Activated CD4-positive, alpha-beta memory T cell treated with anti-CD3 and anti-CD28 coated beads, Interleukin-2, amount 10 ng/mL, durations not matched to agents 7 days and 5 days (primary cell): ENCODE results near the gene CEMIP2. TPM values are rescaled to one million over a fixed set of nuclear protein-coding genes. Genes with fewer than 3 reads are reported as not detected.

Experiments
- CTCF ChIA-PET: fragments of 350-600 bp; sonication (Branson Sonifier 250); formaldehyde crosslinking; loops from one replicate; lab custom pipeline; 2021; ENCODE audit warnings: antibody characterized with exemption, inconsistent platforms; lab: Charles Lee
- POLR2A ChIA-PET: fragments of 350-600 bp; sonication (Branson Sonifier 250); formaldehyde crosslinking; loops from one replicate; lab custom pipeline; 2021; ENCODE audit warnings: antibody characterized with exemption; lab: Charles Lee
- DNase-seq: peaks from one replicate; pipeline ENCODE4 v3.0.0-alpha.2; 2020
- H3K27ac Mint-ChIP-seq: one replicate; pipeline ENCODE4 v1.8.0; 2021; ENCODE audit warnings: mild to moderate bottlenecking, mixed read lengths
- H3K27me3 Mint-ChIP-seq: one replicate; pipeline ENCODE4 v1.8.0; 2021; ENCODE audit warnings: mixed read lengths
- H3K36me3 Mint-ChIP-seq: one replicate; pipeline ENCODE4 v1.8.0; 2021; ENCODE audit warnings: low read depth, mixed read lengths
- H3K4me1 Mint-ChIP-seq: one replicate; pipeline ENCODE4 v1.8.0; 2021; ENCODE audit warnings: mixed read lengths
- H3K4me3 Mint-ChIP-seq: one replicate; pipeline ENCODE4 v1.8.0; 2021; ENCODE audit warnings: mild to moderate bottlenecking, mixed read lengths
- H3K9me3 Mint-ChIP-seq: one replicate; pipeline ENCODE4 v1.8.0; 2021; ENCODE audit warnings: mixed read lengths
- total RNA-seq, 2 experiments: library from RNA; stranded (reverse); gene quantifications; one replicate each; pipeline ENCODE4 v1.2.3, GENCODE V29; 2021

CEMIP2 gene
- total RNA-seq, 2 experiments from 2014 or later, result 137 to 140 TPM

DNA sequence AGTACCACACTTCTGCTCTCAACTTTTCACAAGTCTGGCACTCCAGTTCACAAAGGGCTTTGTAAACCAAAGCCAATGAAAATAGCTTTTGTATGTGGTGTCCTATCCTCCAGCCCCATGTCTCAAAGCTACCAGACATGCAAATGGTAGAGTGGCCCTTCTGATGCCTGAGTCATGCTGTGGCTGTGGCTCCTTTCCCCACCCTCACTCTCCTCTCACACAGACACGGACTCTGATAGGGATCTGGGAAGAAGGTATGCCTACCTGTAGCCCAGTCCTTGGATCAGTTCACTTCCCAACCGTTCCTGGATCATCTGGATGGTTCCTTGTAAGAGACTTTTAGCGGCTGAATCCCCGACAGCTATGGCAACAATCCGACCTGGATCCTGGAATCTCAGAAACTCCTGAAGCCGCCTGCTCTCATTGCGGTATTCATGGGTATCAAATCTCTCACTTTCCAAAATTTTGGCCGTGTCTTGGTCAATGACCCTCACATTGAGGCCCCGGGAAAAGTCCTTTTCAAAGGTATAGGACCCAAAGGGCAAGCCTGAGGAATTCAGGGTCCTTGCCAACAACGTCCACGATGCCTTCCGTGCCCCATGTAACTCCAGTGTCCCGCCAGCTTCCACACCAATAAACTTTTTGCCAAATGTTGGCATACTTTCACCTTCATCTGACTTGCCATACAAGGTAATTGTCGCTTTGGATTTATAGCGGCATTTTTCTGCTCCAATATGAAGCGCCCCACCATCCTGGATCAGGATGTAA is 23.4 kb downstream of the CEMIP2 start:
- H3K27ac Mint-ChIP-seq, result peak overlapping the region; percentile 1
- H3K4me1 Mint-ChIP-seq, result peaks cover 11% of the 10 kb centered on the region
- ChIA-PET CTCF (no interaction called here), POLR2A (interaction anchor here (1.0 kb wide), 1 partner anchor 24 kb away, joined by 3 read pairs; the partner anchor contains the start of gene CEMIP2)
- DNase-seq, result no peak
- peaks cover 73% of the 10 kb centered on the region for H3K36me3 Mint-ChIP-seq
- no peaks in the 10 kb centered on the region for H3K9me3 Mint-ChIP-seq
- no peak overlapping the region for H3K4me3 Mint-ChIP-seq
- no peaks in the 10 kb centered on the region for H3K27me3 Mint-ChIP-seq

DNA sequence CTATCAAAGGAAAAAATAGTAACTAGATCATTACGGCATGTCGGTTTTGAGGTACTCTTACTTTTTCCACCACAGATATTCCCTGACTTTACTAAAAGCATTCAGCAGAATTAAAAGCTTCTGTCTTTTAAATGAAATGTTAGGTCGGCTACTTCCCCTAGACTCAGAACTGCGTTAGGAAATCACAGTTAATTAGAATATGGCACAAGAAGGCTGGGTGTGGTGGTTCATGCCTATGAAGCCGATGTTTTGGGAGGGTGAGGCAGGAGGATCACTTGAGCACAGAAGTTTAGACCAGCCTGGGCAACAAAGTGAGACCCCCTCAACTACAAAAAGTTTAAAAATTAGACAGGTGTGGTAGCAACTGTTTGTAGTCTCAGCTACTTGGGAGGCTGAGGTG is 24.4 kb downstream of the CEMIP2 start:
- ChIA-PET CTCF (no interaction called here), POLR2A (no interaction called here)
- no peaks in the 10 kb centered on the region for H3K27me3 Mint-ChIP-seq
- no peak overlapping the region for H3K27ac Mint-ChIP-seq
- H3K4me3 Mint-ChIP-seq, result no peak overlapping the region
- H3K4me1 Mint-ChIP-seq, result peaks cover 10% of the 10 kb centered on the region
- DNase-seq, result no peak
- H3K36me3 Mint-ChIP-seq, result peaks cover 74% of the 10 kb centered on the region
- H3K9me3 Mint-ChIP-seq, result no peaks in the 10 kb centered on the region

DNA sequence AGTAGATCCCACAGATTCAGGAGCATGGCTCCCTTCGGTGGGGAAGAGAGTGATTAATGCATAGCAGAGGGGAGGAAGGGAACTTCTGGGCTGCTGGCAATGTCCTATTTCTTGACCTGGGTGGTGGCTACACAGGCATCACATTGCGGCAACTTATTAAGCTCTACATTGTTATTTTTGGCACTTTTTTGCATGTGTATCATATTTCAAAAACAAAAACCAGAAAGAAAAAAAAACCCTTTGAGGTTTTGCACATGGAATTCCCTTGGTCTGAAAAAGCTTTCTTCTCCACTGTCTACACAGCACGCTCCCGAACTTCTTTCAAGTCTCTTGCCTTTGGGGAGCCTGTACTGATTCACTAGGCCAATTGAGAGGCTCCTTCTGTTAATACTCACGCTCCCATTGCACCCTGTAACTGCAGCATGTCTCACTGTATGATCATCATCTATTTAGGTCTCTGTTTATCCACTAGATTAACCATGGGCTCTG is 25.1 kb downstream of the CEMIP2 start:
- Mint-ChIP-seq H3K27me3 (no peaks in the 10 kb centered on the region), H3K4me3 (no peak overlapping the region), H3K4me1 (peaks cover 6% of the 10 kb centered on the region), H3K9me3 (no peaks in the 10 kb centered on the region), H3K27ac (no peak overlapping the region), H3K36me3 (peaks cover 74% of the 10 kb centered on the region)
- ChIA-PET POLR2A (no interaction called here), CTCF (no interaction called here)
- DNase-seq, result no peak

DNA sequence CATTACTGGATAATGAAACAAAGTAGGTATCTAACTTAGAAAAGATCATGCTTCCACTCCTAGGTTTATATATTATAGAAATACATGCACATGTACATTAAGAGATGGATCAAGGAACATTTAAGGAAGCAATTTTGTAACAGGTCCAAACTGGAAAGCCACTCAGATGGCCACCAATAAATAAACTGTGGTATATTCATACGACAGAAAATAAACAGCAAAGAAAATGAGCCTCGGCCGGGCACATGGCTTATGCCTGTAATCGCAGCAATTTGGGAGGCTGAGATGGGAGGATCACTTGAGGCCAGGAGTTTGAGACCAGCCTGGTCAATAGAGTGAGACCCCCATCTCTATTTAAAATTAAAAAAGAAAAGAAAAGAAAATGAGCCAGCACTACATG is 25.6 kb downstream of the CEMIP2 start:
- H3K36me3 Mint-ChIP-seq, result peaks cover 69% of the 10 kb centered on the region
- H3K27ac Mint-ChIP-seq, result no peak overlapping the region
- CTCF ChIA-PET, result no interaction called here

DNA sequence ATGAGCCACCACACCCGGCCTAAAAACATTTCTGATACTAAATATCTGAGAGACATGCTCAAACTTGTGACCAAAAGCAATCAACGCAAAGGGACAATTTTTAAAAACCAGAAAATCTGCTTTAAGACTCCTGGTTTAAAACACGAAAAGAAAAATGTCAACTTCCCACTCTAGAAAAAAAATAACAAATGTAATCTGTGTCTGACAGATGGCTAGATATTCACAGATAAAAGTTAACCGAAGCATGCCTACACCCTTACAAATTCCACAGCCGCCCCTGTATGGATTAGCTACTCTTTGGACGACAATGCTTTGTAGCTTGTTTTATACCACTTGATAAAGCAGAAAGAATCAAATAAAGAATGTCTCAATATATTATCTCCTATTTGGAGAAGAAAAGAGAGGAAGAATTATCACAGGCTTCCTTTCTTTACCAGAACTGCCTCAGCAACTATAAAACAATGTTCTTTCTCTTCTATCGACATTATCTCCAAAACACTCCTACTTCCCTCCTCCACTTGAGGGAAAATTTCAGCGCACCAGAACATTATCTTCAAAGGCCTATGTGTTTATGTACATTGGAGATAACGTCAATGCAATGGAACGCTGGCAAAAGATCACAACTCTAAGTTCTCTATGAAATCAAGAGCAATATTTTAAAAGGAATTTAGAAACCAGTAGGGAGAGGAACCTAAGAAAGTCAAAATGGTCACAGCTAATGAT is 26.2 kb downstream of the CEMIP2 start:
- POLR2A ChIA-PET, result no interaction called here
- DNase-seq, result no peak
- H3K36me3 Mint-ChIP-seq, result peaks cover 66% of the 10 kb centered on the region
- no peak overlapping the region for H3K4me3 Mint-ChIP-seq
- no peak overlapping the region for H3K27ac Mint-ChIP-seq
- H3K27me3 Mint-ChIP-seq, result no peaks in the 10 kb centered on the region
- H3K4me1 Mint-ChIP-seq, result peaks cover 2% of the 10 kb centered on the region
- CTCF ChIA-PET, result no interaction called here
- no peaks in the 10 kb centered on the region for H3K9me3 Mint-ChIP-seq

More for the DNA sequence above, 25.6 kb downstream of the CEMIP2 start:
- Mint-ChIP-seq H3K27me3 (no peaks in the 10 kb centered on the region), H3K4me3 (no peak overlapping the region), H3K4me1 (peaks cover 2% of the 10 kb centered on the region), H3K9me3 (no peaks in the 10 kb centered on the region)
- DNase-seq, result no peak
- POLR2A ChIA-PET, result no interaction called here

DNA sequence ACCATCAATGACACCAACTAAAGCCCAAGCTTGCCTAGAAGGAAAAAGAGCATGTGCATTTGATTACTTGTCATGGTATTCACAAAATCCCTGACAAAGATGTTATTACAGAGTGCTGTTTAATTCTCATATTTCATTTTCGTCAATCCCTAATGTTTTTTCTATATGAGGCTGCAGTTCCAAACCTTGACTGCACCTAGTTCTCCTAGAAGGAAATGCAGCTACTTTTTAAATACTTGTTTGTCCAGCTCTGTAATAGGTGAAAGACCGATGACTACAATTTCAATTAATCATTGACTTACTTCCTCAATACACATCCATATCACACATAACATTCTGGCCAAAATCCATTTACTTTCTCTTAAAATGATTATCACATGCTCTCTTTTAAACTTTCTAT is 28.1 kb downstream of the CEMIP2 start:
- Mint-ChIP-seq H3K27ac (no peak overlapping the region), H3K9me3 (no peaks in the 10 kb centered on the region), H3K4me3 (no peak overlapping the region), H3K27me3 (no peaks in the 10 kb centered on the region), H3K36me3 (peaks cover 71% of the 10 kb centered on the region), H3K4me1 (peaks cover 6% of the 10 kb centered on the region)
- ChIA-PET CTCF (no interaction called here), POLR2A (interaction anchor here (1.5 kb wide), 1 partner anchor 27 kb away, joined by 6 read pairs; the partner anchor contains the start of gene CEMIP2)
- DNase-seq, result no peak

DNA sequence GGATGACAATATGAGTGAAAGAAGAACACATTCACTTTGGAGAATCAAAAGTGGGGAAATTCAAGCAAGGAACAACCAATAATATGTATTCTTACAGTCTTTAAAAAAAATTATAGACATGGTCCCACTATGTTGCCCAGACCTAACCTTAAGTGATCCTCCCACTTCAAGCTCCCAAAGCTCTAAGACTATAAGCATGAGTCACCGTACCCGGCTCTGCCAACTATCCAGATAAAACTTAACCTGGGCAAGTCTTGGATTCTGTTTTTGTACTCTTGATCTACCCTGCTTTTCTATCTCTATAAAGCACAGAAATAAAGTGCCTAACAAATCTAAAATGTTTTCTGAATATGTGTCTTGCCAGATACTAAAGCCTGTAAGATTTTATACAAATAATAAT is 30.9 kb downstream of the CEMIP2 start:
- H3K4me1 Mint-ChIP-seq, result peaks cover 14% of the 10 kb centered on the region
- no peaks in the 10 kb centered on the region for H3K9me3 Mint-ChIP-seq
- peaks cover 74% of the 10 kb centered on the region for H3K36me3 Mint-ChIP-seq
- no peak overlapping the region for H3K4me3 Mint-ChIP-seq
- no peak overlapping the region for H3K27ac Mint-ChIP-seq
- ChIA-PET CTCF (interaction anchor here (1.1 kb wide), 1 partner anchor 10 kb away, joined by 3 read pairs; no protein-coding TSS in a partner anchor), POLR2A (interaction anchor here (1.2 to 1.7 kb wide), 2 partner anchors 29 to 52 kb away, joined by 3 to 7 read pairs; no protein-coding TSS in a partner anchor)
- no peaks in the 10 kb centered on the region for H3K27me3 Mint-ChIP-seq
- DNase-seq, result no peak

DNA sequence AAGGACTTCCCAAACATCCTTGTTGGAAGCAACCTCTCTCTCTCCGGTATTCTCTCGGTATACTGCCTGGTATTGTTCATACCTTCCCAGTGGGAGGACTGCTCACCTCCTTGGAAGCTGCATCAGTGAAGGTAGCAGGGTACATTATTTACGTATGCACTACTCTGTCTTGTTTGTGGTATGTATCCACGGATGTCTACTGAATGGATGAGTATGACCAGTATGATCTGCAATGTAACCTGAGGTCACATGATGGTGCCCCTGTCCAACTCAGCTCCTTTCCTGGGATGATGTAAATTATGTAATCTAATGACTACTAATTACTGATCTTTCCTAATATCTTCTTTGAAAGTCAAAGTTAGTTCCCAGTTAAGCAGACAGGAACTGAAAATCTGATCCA is 32.1 kb downstream of the CEMIP2 start:
- H3K27ac Mint-ChIP-seq, result no peak overlapping the region
- H3K36me3 Mint-ChIP-seq, result peaks cover 77% of the 10 kb centered on the region
- no peaks in the 10 kb centered on the region for H3K9me3 Mint-ChIP-seq
- H3K4me3 Mint-ChIP-seq, result no peak overlapping the region
- peaks cover 12% of the 10 kb centered on the region for H3K4me1 Mint-ChIP-seq
- ChIA-PET CTCF (no interaction called here), POLR2A (no interaction called here)
- H3K27me3 Mint-ChIP-seq, result no peaks in the 10 kb centered on the region
- DNase-seq, result no peak

DNA sequence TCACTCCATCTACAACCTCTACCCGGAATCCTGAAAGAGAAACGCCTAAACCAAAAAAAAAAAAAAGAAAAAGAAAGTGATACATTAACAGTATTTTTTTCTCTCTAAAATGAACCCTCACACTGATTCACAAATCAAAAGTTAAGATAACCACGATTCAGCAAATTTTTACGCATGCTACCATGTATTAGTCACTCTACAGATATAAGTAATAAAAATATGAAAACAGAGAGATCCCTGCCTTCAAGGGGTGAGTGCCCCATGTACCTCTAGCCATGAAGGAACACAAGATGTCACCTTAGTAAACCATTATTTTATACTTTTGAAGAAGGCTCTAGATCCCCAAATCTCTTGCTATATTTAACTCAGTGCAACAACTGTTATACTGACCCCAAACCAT is 33.4 kb downstream of the CEMIP2 start:
- DNase-seq, result no peak
- Mint-ChIP-seq H3K27me3 (no peaks in the 10 kb centered on the region), H3K9me3 (no peaks in the 10 kb centered on the region), H3K27ac (peak overlapping the region; percentile 30), H3K36me3 (peaks cover 81% of the 10 kb centered on the region), H3K4me1 (peaks cover 14% of the 10 kb centered on the region), H3K4me3 (no peak overlapping the region)
- POLR2A ChIA-PET, result no interaction called here
- CTCF ChIA-PET, result interaction anchor here (0.9 kb wide), 1 partner anchor 130 kb away, joined by 3 read pairs; no protein-coding TSS in a partner anchor

DNA sequence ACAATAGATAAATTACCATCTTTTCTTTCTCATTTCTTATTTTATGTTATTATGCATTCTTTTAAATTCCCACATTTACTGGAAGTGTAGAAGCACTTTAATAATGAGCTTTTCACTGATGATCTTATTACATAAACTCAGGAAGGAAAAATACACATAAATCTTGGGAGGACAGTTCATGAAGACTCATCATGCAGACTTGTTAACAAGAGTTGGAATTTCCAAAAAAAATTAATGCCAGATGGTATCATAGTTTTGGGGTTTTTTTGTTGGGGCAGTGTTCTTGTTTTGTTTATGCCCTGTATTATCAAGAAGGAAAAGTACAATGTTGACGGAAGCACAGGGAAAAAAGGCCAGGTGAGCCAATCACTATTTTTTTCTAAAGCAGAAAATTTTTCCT is 35.1 kb downstream of the CEMIP2 start:
- Mint-ChIP-seq H3K36me3 (peaks cover 83% of the 10 kb centered on the region), H3K27me3 (no peaks in the 10 kb centered on the region), H3K4me3 (no peak overlapping the region), H3K4me1 (peaks cover 16% of the 10 kb centered on the region), H3K27ac (no peak overlapping the region), H3K9me3 (no peaks in the 10 kb centered on the region)
- ChIA-PET POLR2A (no interaction called here), CTCF (interaction anchor here (1.0 to 1.1 kb wide), 2 partner anchors 18 to 108 kb away, joined by 3 to 5 read pairs; no protein-coding TSS in a partner anchor)
- DNase-seq, result no peak

DNA sequence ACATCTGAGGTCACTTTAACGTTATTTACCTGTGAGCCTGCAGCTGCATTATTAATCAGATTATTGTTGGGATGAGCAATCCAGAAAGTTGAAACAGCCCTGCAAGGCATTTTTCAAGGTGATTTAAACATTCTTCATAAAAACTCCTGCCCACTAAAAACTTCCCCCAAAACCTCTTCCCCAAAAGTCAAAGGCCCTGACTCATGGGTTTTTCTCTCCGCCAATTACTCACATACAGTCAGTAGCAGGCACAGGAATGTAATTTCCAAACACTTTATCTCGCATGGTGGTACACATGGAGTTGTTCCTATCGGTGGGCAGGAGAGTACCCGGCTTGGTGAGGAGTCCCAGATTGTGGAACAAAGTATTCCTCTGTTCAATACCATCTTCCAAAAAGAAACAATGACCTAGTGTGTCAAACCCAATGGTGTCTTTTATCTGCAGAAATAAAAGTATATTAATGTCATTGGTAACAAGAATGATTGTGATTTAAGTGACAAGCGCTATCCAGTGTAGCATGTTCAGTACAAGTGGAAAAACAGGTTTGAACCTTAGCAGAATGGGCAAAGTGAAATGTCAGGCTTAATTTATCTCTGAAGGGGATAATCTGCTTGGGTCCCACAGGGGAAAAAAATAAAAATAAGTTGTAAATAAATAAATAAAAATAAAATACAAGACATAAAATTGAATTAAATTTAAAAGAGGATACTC is 38.3 kb downstream of the CEMIP2 start:
- peaks cover 9% of the 10 kb centered on the region for H3K4me1 Mint-ChIP-seq
- peaks cover 83% of the 10 kb centered on the region for H3K36me3 Mint-ChIP-seq
- ChIA-PET CTCF (interaction anchor here (0.5 kb wide), 1 partner anchor 298 kb away, joined by 5 read pairs; no protein-coding TSS in a partner anchor), POLR2A (no interaction called here)
- H3K9me3 Mint-ChIP-seq, result no peaks in the 10 kb centered on the region
- no peak overlapping the region for H3K27ac Mint-ChIP-seq
- no peak overlapping the region for H3K4me3 Mint-ChIP-seq
- H3K27me3 Mint-ChIP-seq, result no peaks in the 10 kb centered on the region
- no peak for DNase-seq

DNA sequence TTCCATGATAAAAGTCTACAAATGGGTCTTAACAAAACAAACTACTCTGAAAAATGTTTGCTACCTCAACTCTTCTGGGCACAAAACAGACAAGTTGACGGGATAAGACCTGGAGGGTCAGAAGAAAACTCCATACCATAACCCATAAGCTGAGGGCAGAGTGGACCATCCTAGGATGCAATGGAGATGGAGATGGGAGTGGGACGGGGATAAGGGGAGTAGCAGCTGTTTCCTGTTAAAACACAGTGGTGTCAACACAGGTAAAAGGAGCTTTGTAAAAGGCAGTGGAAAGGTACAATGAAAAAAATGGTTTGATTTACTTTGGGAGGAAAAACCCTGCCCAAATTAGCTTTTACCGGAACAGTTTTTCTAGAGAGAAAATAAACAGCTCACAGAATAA is 41.6 kb downstream of the CEMIP2 start:
- no peak overlapping the region for H3K4me3 Mint-ChIP-seq
- CTCF ChIA-PET, result interaction anchor here (0.9 to 1.3 kb wide), 4 partner anchors 9 to 122 kb away, joined by 3 to 4 read pairs (median 3); no protein-coding TSS in a partner anchor
- peaks cover 7% of the 10 kb centered on the region for H3K4me1 Mint-ChIP-seq
- no peaks in the 10 kb centered on the region for H3K27me3 Mint-ChIP-seq
- H3K9me3 Mint-ChIP-seq, result no peaks in the 10 kb centered on the region
- DNase-seq, result no peak
- peaks cover 82% of the 10 kb centered on the region for H3K36me3 Mint-ChIP-seq
- POLR2A ChIA-PET, result no interaction called here
- no peak overlapping the region for H3K27ac Mint-ChIP-seq
